Keratinocyte (primary cell): ENCODE data around the gene RPS18.

Experiments
- EZH2 ChIP-seq: IDR thresholded peaks from one replicate; pipeline ENCODE4 v1.6.1; 2012; ENCODE audit warnings: inconsistent platforms, mild to moderate bottlenecking, low read length, moderate library complexity
- TF ChIP-seq, protein P1 (sequence below), 3 experiments: IDR thresholded peaks in 1 of 3; conservative IDR thresholded peaks in 1 of 3; optimal IDR thresholded peaks in 1 of 3; 2 replicates in 2 of 3; 3 replicates in 1 of 3; pipeline versions ENCODE3 to v1.5.1; 2011; ENCODE audit warnings: low read length in 3 of 3, mild to moderate bottlenecking in 3 of 3, moderate library complexity in 2 of 3, control low read depth in 1 of 3, inconsistent platforms in 1 of 3; ENCODE audit not compliant: insufficient read depth in 2 of 3; ENCODE audit errors: extremely low read depth in 1 of 3

DNA sequence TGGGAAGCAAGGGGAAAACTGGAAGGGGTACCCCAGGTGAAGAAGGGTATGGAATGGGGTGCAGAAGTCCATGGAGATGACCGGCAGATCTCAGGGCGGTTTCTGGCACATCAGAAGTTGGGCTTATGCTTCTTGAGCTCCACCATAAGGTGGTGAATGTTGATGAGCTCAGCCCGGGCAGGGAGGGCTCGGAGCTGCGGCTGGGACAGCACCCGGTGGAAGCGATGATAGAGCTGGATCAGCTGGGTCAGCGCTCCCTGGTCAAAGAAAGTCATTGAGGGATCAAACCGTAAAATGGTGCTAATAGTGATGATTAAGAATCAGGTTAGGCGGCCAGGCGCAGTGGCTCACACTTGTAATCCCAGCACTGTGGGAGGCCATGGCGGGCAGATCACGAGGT, 21.1 kb upstream of the RPS18 start:
- TF ChIP-seq, protein P1, sequence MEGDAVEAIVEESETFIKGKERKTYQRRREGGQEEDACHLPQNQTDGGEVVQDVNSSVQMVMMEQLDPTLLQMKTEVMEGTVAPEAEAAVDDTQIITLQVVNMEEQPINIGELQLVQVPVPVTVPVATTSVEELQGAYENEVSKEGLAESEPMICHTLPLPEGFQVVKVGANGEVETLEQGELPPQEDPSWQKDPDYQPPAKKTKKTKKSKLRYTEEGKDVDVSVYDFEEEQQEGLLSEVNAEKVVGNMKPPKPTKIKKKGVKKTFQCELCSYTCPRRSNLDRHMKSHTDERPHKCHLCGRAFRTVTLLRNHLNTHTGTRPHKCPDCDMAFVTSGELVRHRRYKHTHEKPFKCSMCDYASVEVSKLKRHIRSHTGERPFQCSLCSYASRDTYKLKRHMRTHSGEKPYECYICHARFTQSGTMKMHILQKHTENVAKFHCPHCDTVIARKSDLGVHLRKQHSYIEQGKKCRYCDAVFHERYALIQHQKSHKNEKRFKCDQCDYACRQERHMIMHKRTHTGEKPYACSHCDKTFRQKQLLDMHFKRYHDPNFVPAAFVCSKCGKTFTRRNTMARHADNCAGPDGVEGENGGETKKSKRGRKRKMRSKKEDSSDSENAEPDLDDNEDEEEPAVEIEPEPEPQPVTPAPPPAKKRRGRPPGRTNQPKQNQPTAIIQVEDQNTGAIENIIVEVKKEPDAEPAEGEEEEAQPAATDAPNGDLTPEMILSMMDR (optimal IDR thresholded peaks at IDR 0.05 in 1 of 3, IDR thresholded peaks at IDR 0.05 in 1 of 3, conservative IDR thresholded peaks at IDR 0.05 in 1 of 3; ENCODE audit: extremely low read depth in 1 of 3, insufficient read depth in 2 of 3, low read length in 3 of 3): no peak
- TF ChIP-seq EZH2: no peak
